Mesenteric fat pad (tissue), 1 donor: ENCODE results near the gene ENGASE. TPM values are rescaled to one million over a fixed set of nuclear protein-coding genes. Genes with fewer than 3 reads are reported as not detected.

ENCODE experiments used
- DNase-seq: peaks from one replicate; pipeline ENCODE4 v3.0.0-alpha.2; 2020; ENCODE audit warnings: low spot score
- total RNA-seq: library from RNA; stranded (reverse); fragmentation: NEBNext Ultra II Directional; extraction: Animal tissue kit (Norgen Biotek cat#: 25700); gene quantifications from one replicate; pipeline ENCODE4 v1.2.1, GENCODE V29; 2021
- donor health status: DM: yes; HTN: yes; CAD: no.

ENGASE gene
- total RNA-seq, 1 donor from 2014 or later, result 38.8 TPM

DNA sequence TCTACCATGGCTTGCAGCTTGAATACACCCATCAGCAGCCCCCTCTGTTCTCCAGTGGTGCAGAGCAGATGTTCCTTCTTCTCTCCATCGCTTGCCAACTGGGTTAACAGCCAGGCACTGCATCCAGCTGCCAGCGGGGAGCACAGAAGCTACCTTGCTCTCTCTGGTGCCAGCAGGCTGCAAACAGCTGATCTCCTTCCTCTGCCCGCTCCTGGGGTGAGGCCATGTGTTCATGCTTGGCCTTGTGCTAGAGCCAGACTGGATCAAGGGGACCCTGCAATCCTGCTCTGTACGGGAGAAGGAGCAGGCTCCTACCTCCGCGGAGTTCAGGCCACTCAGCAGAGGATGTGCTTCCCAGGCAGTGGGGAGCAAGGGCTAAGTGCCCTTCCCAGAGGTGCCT lies 24.1 kb upstream of the ENGASE start:
- peak; percentile 67 for DNase-seq

DNA sequence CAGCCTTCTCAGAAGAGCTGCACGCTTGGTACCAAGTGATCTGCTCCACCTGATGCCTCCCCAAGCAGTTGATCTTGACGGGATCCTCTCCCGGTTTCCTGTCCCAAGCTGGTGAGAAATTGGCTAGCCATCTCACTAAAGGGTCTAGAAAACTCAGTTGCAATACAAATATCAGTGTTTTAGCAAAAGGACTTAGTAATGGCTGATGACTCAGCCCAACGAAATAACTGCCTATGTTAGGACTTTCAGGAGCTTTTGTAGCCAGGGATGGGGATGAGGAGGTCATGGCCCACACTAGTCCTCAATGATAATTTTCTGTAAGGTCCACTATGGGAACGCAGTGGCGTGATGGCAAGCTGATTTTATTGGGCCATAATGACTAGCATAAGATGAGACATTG lies 23.3 kb upstream of the ENGASE start:
- no peak for DNase-seq

DNA sequence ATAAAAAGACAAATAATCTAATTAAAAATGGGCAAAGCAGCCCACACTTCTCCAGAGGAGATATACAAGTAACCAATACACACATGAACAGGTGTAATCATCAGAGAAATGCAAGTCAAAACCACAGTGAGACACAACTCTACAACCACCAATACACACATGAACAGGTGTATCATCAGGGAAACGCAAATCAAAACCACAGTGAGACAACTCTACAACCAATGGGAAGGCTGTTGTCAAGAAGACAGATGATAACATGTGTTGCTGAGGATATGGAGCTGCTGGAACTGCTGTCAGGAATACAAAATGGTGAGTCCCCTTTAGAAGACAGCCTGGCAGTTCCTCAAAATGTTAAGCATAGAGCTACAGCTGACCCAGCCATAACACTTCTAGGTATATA lies 22.5 kb upstream of the ENGASE start:
- no peak for DNase-seq

DNA sequence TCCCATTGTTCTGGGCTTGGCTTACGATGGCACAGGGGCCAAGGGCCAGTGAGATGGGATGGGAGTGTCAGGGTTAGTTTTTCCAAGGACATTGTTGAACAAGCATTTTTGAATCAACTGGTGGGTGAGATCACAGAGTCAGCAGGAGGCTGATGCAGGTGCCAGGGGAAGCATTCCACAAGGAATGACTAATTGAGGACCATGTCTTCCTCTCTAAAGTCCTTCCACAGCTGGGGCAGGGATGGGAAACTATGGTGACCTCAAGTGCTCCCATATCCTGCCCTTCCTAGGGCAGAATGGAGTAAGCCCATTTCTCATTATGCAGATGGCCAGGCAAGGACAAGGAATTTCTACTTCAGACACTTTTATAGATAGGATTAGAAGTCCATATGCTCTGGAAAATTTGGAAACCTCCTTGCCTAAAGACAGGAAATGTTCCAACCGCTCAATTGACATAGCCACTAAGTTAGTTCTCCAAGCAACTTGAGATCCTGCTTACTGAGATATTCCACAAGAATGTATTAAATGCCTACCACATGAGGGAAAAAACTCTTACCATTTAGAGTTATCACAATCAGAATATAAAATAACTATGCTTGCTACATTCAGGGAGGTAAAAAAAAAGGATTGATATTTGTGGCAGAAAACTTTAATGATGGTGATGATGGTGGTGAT lies 21.2 kb upstream of the ENGASE start:
- DNase-seq, result peak; percentile 18

DNA sequence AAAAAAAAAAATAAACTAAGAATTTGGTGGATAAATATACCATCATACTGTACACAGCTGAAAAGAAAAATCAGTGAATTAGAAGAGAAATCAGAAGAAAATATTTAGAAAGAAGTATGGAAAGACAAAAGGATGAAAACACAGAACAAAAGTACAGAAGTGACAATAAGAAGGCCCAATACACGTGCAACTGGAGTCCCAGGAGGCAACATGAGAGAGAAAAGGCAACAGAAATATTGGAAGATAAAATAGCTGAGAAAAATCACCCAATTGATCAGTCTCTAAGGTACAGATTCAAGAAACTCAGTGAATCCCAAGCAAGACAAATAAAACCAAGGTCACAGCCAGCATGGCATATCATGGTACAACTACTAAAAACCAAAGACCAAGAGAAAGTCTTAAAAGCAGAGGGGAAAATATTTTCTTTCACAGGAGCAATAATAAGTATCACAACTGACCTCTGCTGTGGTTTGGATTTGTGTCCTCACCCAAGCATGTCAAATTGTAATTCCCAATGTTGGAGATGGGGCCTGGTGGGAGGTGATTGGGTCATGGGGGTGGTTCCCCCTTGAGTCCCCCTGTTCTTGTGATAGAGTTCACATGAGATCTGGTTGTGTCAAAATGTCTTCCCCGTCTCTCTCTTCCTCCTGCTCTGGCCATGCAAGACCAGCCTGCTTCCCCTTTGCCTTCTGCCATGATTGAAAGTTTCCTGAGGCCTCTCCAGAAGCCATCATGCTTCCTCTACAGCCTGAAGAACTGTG lies 20.2 kb upstream of the ENGASE start:
- DNase-seq, result peak; percentile 65

DNA sequence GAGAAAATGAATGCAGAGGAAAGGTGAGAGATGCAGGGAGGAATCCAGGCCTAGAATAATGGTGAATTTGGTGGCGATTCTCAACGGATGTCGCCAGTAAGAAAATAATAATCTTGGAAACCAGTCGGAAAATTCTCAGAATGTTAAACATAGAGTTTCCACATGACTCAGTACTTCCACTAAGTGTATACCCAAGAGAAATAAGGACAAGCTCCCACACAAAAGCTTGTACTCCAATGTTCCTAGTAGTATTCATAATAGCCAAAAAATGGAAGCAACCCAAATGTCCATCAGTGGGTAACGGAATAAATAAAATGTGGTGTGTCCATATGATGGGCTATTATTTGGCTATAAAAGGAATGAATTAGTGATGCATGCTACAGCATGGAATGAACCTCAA lies 19.4 kb upstream of the ENGASE start:
- DNase-seq, result no peak

DNA sequence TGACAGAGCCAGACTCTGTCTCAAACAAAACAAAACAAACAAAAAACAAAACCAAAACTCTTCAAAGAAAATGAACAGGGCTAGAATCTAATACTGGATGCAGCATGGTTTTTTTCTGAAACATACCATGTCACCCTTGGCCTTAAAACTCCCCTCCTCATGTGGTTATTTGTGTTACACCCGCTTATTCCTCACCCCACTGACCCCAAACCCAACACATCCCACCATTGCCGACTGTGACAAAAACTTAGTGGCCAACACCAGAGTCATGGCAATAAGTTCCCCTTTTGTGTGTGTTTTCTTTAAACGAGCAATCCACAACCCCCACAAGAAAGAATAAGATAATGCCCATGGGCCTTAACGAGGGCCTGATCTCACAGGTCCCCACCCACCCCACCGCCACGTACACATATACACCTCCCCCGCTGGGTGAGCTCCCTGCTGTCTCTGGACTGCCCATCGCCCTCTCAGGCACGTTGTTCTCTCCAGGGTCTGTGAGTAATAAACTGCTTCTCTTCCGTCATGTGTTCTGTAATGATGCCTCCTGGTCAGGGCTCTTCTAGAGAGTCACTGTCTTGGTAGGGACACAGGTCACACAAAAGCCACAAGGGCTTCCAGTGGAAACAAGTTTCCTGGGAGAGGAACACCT lies 16.8 kb upstream of the ENGASE start:
- no peak for DNase-seq

DNA sequence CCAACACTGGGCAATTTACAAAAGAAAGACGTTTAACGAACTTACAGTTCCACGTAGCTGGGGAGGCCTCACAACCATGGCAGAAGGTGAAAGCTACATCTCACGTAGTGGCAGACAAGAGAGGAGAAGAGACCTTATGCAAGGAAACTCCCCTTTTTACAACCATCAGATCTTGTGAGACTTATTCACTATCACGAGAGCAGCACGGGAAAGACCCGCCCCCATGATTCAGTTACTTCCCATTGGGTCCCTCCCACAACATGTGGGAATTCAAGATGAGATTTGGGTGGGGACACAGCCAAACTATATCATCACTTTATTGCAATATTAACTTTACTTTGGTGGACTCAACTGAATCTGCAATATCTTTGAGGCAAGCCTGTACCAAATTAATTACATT lies 11.9 kb upstream of the ENGASE start:
- peak; percentile 37 for DNase-seq

DNA sequence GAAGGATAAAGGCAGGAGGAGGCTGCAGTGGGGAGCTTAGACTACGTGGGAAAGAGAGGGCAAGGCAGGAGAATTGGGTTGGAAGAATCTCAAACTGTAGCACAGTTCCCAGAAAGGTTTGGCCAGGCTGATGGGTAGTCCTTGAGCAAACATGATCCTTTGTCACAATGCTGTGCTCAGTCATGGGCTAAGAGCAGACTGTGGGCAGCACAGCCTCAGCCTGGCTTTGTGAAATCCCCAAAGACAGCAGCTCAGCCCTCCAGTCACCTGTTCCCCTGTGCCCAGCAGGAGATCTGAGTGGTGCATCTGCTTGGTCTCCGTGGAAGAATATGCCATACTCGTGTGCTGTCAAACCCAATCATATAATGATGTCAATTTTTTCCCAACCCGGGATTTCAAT lies 10.6 kb upstream of the ENGASE start:
- peak; percentile 49 for DNase-seq

DNA sequence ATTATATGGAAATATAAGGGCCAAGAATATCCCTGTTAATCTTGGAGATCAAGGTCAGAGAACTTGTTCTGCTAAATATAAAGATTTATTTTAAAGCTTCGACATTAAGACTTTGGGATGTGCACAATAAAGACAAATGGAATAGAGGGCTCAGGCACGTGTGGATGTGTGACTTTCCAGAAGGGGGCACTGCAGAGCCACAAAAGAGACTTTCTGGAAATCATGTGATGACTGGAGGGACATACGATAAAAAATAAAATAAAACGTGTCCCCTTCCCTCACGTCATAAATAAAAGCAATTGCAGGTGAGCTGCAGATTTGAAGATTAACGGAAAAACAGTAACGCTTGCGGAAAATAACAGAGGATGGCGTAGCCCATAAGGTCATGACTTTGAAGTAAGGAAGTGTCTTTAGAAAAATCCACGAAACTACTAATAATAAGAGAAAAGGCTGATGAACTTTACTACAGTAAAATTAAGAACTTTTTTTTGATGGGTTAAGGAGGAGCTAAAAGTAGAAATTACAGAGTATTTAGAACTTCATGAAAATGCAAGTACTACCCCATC lies 9.4 kb upstream of the ENGASE start:
- DNase-seq, result no peak

DNA sequence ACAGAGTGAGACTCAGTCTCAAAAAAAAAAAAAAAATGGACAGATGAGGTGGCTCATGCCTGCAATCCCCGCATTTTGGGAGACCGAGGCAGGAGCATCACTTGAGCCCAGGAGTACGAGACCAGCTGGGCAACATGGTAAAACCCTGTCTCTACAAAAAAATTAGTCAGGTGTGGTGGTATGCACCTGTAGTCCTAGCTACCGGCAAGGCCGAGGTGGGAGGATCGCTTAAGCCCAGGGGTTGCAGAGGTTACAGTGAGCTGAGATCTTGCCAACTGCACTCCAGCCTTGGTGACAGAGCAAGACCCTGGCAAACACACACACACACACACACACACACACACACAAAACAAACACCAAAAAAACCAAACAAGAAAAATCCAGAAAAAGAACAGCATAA lies 7.7 kb upstream of the ENGASE start:
- peak; percentile 51 for DNase-seq

DNA sequence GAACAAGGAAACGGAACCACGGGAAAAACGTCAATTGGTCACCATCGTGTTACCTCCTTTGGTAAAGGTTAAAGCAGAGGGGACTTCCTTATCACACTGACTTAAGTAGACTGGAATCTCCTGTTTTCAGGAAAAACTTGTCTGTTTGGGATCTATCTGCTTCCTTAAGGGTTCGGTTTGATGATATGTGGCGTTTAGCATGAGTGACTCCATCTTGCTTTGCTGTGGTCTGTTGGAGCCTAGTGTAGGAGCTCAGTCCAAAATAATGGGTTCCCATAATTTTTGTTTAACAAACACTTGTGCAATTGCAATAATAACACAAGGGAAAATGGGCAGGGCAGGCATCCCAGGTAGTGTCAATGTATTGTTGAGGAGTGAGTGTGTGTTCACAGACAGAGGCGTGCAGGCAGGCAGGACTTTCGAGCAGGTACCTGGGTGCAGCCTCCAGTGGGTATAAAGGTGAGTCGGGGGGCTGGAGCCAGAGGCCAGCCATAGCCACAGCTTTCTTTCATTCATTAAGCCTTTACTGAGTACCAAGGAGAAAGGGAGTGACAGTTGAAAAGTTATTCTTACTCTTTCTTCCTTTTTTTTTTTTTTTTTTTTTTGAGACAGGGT lies 4.3 kb upstream of the ENGASE start:
- DNase-seq, result peak; percentile 33

DNA sequence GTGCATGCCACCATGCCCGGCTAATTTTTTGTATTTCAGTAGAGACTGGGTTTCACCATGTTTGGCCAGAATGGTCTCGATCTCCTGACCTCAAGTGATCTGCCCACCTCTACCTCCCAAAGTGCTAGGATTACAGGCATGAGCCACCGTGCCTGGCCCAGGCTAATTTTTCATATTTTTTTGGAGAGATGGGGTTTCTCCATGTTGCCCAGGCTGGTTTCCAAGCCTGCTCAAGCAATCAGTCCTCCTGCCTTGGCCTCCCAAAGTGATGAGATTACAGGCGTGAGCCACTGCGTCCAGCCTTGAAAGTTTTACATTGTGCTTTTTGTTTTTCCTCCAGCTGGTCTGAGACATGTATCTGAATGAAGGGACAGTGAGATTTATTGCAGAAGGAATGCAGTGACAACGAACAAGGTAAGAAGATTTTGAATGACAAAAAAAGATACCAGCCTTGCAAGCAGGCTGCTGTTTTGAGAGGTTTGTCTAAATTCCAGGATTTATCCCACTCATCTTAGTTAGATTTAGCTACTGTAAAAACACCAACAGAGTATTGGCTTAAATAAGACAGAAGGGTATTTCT lies 3.4 kb upstream of the ENGASE start:
- peak; percentile 37 for DNase-seq

DNA sequence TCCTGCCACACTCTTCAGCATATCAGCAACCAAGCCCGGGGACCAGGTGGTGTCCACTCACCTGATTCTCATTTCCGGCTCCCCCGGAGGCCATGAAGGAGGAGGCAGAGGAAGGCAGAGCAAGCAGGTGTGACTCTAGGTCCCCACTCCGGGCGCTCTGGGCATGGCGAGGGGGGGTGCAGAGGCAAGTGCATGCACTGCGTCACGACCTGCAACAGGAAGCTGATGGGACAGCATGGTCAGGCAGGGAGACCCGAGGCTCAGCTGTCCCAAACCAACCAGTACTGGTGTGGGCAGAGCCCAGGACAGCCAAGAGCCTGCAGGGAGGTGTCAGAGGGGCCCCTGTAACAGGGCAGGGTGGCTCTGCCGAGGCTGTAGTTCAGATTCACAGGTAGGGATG lies 2.1 kb upstream of the ENGASE start:
- peak; percentile 65 for DNase-seq

DNA sequence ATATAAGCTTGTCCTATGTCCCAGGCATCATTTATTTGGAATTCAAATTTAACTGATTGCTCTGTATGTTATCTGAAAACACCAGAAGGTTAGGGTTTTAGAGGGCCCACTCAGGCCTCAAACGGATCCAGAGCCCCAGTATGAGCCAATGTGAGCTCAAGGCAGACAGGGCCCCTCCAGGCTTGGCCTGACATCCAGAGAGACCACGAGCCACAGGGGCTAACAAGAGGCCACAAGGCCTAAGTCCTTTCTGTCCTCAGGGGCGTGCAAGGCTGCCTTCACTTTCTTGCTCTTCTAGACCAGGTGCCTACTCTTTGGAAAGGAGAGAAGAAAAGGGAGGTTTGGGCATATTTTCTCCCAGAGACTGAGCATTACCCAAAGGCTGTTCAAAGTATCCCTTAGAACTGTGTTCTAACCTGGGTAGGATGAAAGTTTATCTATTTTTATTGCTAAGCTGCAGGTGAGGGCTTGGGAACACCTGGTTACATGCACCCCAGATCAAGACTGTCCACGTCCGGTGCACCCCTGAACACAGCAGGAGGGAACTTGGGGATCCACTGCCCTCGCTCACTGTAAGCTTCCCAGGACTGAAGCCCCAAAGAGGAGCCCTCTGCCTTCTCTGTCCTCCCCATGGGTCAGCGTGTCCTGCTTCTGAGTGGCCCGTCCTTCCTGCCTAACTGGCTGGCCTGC lies 1.5 kb upstream of the ENGASE start:
- DNase-seq, result peak; percentile 47

DNA sequence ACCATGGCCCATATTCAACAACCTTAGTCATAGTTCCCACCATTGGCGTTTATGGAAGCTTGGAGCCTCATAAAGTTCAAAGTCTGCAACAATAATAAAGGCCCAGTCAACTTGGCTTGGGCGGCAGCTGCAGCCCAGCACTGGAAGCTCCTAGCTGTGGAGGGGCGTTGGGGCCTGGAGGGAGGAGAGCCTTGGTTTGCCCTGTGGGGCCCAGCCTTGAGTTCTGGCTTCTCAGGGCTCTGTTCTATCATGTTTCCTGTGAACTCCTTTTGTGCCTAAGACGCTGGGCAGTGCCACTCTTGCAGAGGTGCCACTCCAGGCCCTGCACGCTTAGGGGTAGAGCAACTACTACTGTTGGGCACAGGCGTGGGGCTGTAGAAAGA lies 927 bp upstream of the ENGASE start:
- DNase-seq, result peak; percentile 69

DNA sequence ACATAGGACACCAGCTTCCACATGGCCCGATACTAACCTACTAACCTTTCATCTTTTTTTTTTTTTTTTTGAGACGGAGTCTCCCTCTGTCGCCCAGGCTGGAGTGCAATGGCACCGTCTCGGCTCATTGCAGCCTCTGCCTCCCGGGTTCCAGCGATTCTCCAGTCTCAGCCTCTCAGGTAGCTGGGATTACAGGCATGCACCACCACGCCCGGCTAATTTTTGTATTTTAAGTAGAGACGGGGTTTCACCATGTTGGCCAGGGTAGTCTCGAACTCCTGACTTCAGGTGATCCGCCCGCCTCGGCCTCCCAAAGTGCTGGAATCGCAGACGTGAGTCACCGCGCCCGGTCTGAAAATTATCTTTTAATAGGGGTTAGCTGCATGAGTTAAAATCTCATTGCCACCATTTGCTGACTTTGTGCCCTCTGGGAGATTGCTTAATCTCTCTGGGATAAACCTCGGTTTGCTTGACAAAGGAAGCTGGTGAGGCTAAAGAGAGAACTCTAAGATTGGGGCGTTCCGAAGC lies 439 bp upstream of the ENGASE start:
- DNase-seq, result peak; percentile 82

DNA sequence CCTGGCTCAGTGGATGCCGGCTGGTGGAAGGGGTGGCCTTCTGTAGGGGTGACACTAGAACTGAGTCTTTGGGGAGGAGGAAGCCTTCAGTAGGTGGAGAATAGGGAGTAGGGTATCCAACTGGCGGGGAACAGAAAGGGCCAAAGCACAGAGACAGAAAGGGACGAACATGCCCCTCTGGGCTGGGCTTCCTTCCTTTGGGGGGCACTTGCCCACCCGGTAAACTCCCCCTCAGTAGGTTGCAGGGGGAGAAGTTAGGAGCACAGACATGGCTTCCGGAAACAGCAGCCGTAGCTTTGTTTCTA lies 774 bp downstream of the ENGASE start:
- DNase-seq, result no peak

DNA sequence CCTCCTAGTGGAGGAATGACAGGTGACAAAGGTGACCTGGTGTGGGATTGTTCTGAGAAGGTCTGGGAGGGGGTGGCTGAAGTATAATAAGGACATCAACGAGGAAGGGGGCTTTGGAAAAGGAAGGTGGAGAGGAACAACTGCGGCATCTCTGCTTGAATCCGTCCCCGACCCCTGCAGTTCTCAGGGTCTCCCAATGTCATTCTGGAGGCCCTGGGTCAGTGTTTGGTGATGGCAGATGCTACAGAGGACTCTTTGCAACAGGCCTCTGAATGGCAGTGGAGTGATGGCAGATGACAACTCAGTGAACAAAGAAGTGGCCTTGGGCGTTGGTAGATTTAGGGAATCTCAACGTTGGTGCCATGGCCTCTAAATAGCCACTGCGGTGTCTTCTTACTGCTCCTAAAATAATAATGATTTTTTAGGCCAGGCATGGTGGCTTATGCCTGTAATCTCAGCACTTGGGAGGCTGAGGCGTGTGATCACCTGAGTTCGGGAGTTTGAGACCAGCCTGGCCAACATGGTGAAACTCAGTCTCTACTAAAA lies 1.3 kb downstream of the ENGASE start:
- DNase-seq, result no peak

DNA sequence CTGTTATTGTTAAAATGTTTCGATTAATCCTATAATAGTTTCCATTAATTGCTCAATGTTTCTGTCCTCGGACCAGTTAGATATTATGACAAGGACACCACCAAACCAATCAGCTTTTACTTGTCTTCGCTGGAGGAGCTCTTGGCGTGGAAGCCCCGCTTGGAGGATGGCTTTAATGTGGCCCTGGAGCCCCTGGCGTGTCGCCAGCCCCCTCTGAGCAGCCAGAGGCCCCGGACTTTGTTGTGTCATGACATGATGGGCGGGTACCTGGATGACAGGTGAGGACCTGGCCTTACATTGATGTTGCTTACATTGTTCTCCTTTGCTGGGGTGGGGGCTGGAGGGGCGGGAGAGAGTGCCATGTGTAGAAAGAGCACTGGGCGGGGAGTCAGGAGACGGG lies 3.0 kb downstream of the ENGASE start:
- no peak for DNase-seq
